ENCODE data around the gene SRRM2. TPM values are rescaled to one million over a fixed set of nuclear protein-coding genes. Genes with fewer than 3 reads are reported as not detected.

SRRM2 gene
- total RNA-seq, 1 donor: 96.3 TPM

DNA sequence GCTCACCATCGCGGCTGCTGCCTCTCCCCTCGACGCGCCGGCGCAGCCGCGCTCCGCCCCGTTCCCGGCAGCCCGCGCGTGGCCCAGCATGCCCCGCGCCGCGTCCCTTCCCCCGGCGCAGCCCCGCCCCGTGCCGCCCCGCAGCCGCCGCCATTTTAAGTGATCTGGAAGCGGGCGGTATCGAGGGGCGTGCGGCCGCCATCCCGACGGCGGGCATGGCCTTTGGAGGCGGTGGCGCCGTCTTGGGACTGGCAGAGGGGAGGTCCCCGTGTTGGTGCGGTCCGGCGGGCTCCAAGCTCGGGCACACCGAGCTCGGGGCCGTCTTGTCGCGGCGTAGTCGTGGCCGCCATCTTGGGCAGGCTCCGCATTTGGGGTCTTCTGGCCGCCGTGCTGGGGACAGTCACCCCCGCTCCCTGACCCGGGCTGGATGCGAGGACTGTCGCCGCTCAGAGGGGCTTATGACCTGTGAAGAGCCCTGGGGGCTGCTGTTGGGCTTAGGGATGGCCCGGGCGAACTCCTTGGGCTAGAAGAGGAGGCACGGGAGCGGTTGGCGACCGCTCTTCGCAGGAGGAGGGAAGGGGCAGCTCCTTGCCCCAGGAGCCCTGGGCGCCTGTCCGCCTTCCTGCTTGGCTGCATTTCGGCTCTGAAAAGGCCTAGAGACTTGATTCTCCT lies 24.9 kb downstream of the SRRM2 start, which contains the start of gene ELOB:
ELOB (minus strand) TSS at position 50 of the 672 bp plus-strand sequence; CDS start at position 9, 41 bp downstream.
- TF ChIP-seq, protein P1, sequence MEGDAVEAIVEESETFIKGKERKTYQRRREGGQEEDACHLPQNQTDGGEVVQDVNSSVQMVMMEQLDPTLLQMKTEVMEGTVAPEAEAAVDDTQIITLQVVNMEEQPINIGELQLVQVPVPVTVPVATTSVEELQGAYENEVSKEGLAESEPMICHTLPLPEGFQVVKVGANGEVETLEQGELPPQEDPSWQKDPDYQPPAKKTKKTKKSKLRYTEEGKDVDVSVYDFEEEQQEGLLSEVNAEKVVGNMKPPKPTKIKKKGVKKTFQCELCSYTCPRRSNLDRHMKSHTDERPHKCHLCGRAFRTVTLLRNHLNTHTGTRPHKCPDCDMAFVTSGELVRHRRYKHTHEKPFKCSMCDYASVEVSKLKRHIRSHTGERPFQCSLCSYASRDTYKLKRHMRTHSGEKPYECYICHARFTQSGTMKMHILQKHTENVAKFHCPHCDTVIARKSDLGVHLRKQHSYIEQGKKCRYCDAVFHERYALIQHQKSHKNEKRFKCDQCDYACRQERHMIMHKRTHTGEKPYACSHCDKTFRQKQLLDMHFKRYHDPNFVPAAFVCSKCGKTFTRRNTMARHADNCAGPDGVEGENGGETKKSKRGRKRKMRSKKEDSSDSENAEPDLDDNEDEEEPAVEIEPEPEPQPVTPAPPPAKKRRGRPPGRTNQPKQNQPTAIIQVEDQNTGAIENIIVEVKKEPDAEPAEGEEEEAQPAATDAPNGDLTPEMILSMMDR (IDR thresholded peaks at IDR 0.05; ENCODE audit: insufficient read depth, low read length): no peak
- peak within 1 kb of the TSS; percentile 95 for H3K4me3 ChIP-seq (ENCODE audit: low read depth, low read length)

DNA sequence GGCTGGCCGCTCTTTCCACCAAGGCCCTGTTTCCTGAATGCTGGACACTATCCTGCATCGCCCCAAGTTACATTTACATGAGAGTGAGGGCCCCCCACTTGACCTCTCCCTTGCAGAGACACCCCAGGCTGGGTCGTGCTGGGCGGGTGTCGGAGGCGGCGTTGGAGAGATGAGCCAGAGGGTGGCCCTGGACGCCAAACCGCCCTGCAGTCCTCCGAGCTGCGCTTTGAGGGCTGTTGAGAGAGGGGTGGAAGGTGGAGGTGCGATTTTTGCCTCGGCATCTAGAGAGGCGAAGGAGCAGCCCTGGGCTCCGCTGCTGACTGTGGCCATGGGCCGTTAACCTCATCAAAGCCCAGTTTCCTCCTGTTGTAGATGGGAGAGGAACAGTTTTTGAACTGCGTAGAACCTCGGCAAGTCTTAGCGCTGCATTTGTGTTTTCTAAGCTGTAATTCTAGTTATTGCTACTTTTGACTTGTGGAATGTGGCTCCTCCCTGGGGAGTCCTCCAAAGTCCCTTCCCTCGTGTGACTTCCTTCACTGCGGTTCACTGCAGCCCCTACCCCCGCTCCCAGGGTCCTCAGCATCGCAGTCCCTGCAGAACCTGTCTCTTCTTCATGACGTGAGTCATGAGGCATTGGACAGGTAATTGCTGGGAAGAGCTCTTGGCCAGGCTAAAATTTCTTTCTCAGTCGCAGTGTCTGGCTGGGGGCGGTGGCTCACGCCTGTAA lies 25.6 kb downstream of the SRRM2 start:
- H3K4me3 ChIP-seq (ENCODE audit: low read depth, low read length): peak overlapping the region; percentile 95
- TF ChIP-seq, protein P1 (IDR thresholded peaks at IDR 0.05; ENCODE audit: insufficient read depth, low read length): no peak
- DNase-seq (ENCODE audit: low read depth): peak; percentile 25

More for the DNA sequence above, 24.9 kb downstream of the SRRM2 start, which contains the start of gene ELOB:
- peak; percentile 68 for DNase-seq (ENCODE audit: low read depth)

DNA sequence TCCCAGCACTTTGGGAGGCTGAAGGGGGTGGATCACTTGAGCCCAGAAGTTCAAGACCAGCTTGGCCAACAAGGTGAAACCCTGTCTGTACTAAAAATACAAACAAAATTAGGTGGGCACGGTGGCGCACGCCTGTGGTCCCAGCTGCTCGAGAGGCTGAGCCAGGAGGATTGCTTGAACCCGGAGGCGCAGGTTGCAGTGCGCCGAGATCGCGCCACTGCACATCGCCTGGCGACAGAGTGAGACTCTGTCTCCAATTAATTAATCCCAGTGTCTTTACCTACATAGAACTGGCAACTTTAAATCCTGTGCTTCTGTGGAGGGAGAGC lies 26.2 kb downstream of the SRRM2 start:
- DNase-seq (ENCODE audit: low read depth): no peak
- TF ChIP-seq, protein P1 (IDR thresholded peaks at IDR 0.05; ENCODE audit: insufficient read depth, low read length): no peak
- peak overlapping the region; percentile 95 for H3K4me3 ChIP-seq (ENCODE audit: low read depth, low read length)

DNA sequence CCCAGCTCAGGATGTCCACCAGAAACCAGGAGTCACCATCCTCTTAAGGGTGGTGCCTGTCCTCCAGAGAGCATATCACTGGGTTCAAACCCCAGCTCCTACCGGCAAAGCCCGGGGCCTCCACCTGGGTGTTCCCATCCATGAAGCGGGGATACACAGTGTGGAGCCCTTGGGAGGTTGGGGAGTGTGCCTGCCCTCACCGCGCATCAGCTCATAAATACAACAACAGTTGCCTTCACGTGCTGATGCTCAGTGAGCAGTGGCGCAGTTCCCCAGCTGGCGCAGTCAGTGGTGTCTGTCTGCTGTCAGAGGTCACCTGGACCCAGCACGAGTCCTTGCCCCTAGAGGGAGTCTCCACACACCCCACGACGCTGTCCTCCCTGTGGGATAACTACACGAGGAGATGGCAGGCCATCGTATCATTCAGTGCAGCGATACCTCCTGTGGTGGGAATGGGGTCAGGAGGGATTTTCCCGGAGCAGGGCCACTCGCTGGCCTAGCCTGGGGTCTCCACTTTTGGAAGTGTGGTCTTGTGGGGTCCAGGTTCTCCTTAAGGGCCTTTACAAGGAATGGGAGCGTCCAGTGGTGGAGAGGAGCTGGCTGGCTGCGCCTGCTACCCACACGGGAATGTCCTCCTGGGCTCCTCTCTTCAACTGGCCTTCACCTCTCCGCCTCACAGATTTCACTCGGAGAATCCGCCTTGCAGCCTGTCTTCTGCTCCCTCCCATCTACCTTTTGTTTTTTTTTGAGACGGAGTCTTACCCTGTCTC lies 26.9 kb downstream of the SRRM2 start:
- no peak for DNase-seq (ENCODE audit: low read depth)
- TF ChIP-seq, protein P1 (IDR thresholded peaks at IDR 0.05; ENCODE audit: insufficient read depth, low read length): no peak
- H3K4me3 ChIP-seq (ENCODE audit: low read depth, low read length): no peak overlapping the region

DNA sequence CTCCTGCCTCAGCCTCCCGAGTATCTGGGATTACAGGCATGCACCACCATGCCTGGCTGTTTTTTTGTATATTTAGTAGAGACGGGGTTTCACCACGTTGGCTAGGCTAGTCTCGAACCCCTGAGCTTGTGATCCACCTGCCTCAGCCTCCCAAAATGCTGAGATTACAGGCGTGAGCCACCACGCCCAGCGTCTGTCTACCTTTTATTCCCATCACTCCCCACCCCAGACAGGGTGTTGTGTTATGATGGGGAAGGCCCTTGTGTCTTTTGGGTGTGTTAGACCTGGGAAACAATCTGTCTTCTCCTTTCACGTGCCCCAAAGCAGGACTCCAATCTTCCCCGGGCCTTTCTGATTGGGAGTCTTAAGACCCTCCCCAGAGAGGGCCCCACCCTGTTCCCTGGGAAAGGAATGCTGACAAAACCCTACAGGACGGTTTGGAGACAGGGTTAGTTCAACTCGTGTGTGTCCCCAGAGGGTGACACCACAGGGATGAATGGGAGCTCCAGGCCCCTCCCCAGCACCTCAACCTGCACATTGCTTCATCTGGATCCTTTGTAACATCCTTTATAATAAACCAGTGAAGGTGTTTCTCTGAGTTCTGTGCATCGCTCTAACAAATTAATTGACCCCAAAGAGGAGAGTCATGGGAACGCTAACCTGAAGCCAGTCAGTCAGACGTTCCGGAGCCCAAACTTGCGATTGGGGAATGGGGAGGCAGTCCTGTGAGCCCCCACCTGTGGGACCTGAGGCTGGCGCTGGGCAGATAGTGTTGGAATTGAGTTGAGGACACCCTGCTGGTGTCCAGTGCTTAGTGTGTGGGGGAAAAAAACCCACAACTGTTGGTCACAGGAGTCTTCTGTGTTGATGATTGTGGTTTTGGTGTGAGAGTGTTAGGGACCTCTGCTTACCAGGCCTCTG lies 27.8 kb downstream of the SRRM2 start:
- DNase-seq (ENCODE audit: low read depth): no peak
- no peak overlapping the region for H3K4me3 ChIP-seq (ENCODE audit: low read depth, low read length)
- TF ChIP-seq, protein P1 (IDR thresholded peaks at IDR 0.05; ENCODE audit: insufficient read depth, low read length): no peak
